M059J (cell line): Measurements from ENCODE around the gene PTBP1. TPM values are rescaled to one million over a fixed set of nuclear protein-coding genes. Genes with fewer than 3 reads are reported as not detected.
"Not testable (repeated sequence)": the region's sequence is repeated elsewhere in the genome, so short reads cannot be mapped to it uniquely, and the experiment has no call there.

Experiments used
- DNase-seq: peaks from one replicate; pipeline ENCODE4 v3.0.0-alpha.2; 2012; ENCODE audit warnings: low read depth
- total RNA-seq: library from RNA; depleted of rRNA; stranded (reverse); fragments of >200 nt; shearing (Covaris generic); gene quantifications from 2 replicates; pipeline ENCODE4 v1.2.3, GENCODE V29; 2014

Gene PTBP1
- total RNA-seq, 1 experiment from 2014 or later: 196 TPM

- no peak for DNase-seq
Measured at GRCh38 chr19:810077-810855, 13.0 kb downstream of the PTBP1 start.

GRCh38 chr19:810883-811489, 13.7 kb downstream of the PTBP1 start:
- no peak for DNase-seq

- no peak for DNase-seq
Measured at GRCh38 chr19:811506-812048, 14.3 kb downstream of the PTBP1 start.

- DNase-seq: no peak
Measured at GRCh38 chr19:812049-812746, 14.9 kb downstream of the PTBP1 start.

- DNase-seq: no peak
Measured at GRCh38 chr19:812747-813218, 15.5 kb downstream of the PTBP1 start.

- no peak for DNase-seq
Measured at GRCh38 chr19:813219-814151, 16.2 kb downstream of the PTBP1 start.

- no peak for DNase-seq
Measured at GRCh38 chr19:814152-815078, 17.2 kb downstream of the PTBP1 start.

GRCh38 chr19:815079-815774, 18.0 kb downstream of the PTBP1 start:
- DNase-seq: no peak

GRCh38 chr19:815775-816499, 18.7 kb downstream of the PTBP1 start:
- DNase-seq: no peak

- no peak for DNase-seq
Measured at GRCh38 chr19:816500-816857, 19.2 kb downstream of the PTBP1 start.

GRCh38 chr19:820212-820611, 23.0 kb downstream of the PTBP1 start:
- DNase-seq: not testable (repeated sequence)

- no peak for DNase-seq
Measured at GRCh38 chr19:821231-821824, 24.1 kb downstream of the PTBP1 start.

GRCh38 chr19:821825-822503, 24.7 kb downstream of the PTBP1 start, which contains the start of gene PLPPR3:
Gene PLPPR3 (minus strand): TSS chr19:821955. CDS start chr19:821559, 396 bp downstream.
- no peak for DNase-seq

- peak; percentile 58 for DNase-seq
Measured at GRCh38 chr19:823565-824121, 26.4 kb downstream of the PTBP1 start.

- DNase-seq: no peak
Measured at GRCh38 chr19:824885-825284, 27.6 kb downstream of the PTBP1 start.

- DNase-seq: no peak
Measured at GRCh38 chr19:825897-826644, 28.8 kb downstream of the PTBP1 start.

GRCh38 chr19:827314-827709, 30.1 kb downstream of the PTBP1 start:
- no peak for DNase-seq
